Peyer's patch (tissue), 4 donors: ENCODE measurements around the gene PKN3.

Source experiments
- CTCF ChIP-seq, 6 experiments: fragments of 450-650 bp in 4 of 6; fragments of 200-600 bp in 2 of 6; sonication (generic) in 1 of 6; IDR thresholded peaks; one replicate each; pipeline ENCODE4 v1.5.1; 2017 to 2019; ENCODE audit warnings: antibody characterized with exemption in 6 of 6, mild to moderate bottlenecking in 3 of 6, moderate library complexity in 1 of 6
- POLR2A ChIP-seq, 2 donors: fragments of 450-650 bp; IDR thresholded peaks; one replicate each; pipeline ENCODE4 v1.5.1; 2017; ENCODE audit warnings: antibody characterized with exemption in 2 of 2, mild to moderate bottlenecking in 2 of 2, moderate library complexity in 2 of 2

- no peak for TF ChIP-seq CTCF (IDR thresholded peaks at IDR 0.05)
- no peak for TF ChIP-seq POLR2A (IDR thresholded peaks at IDR 0.05)
Measured at GRCh38 chr9:128753627-128754026, 51.3 kb downstream of the PKN3 start.
